AG09309 (cell line): ENCODE results near the gene UGT1A10.
"Not testable (repeated sequence)": the region's sequence is repeated elsewhere in the genome, so short reads cannot be mapped to it uniquely, and the experiment has no call there.

ENCODE experiments used
- DNase-seq: peaks from one replicate; pipeline ENCODE4 v3.0.0-alpha.2; 2010; ENCODE audit warnings: low read depth
- H3K4me3 ChIP-seq: 2 replicates; pipeline ENCODE4 v1.5.1; 2011; ENCODE audit warnings: mild to moderate bottlenecking, low read depth, low read length, moderate library complexity; ENCODE audit not compliant: control insufficient read depth
- CTCF ChIP-seq: IDR thresholded peaks from 2 replicates; pipeline ENCODE4 v1.5.1; 2011; ENCODE audit warnings: mild to moderate bottlenecking, low read depth, low read length, inconsistent platforms; ENCODE audit not compliant: insufficient read depth, control insufficient read depth; ENCODE audit errors: missing control alignments

The UGT1A10 gene

DNA sequence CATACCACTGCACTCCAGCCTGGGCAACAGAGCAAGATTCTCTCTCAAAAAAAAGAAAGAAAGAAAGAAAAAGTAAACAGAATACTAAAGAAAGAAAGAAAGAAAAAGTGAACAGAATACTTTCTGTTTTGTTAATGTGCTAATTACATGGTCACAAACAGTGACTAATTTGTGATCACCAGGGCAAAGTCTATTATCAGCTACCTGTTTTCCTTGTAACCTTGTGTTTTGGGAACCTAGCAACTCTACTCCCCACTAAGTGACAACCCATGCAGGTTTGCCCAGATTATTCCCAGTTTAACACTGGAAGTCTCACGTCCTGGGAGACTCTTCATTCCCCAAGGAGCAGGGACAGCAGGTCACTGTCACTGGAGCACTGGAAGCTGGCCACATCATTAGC lies 18.8 kb downstream of the UGT1A10 start:
- no peak for TF ChIP-seq CTCF
- no peak for DNase-seq
- no peak overlapping the region for H3K4me3 ChIP-seq

DNA sequence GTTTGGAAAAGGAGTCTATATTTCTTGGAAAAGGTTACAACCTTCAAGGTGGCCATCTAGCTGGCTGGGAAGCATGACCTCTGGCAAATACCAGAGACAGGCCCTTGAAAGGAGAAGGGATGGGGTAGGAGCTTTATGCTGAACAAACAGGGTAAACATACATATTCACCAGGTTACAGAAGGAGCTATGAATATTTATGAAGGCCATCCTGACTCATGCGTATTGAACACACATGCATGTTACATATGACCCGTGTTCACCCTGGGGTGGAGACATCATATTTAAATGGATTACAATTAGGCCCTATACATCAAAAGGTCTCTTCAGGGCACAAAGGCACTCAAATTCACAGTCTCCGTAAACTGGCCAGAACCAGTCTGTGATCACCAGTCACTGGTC lies 19.7 kb downstream of the UGT1A10 start:
- DNase-seq, H3K4me3 ChIP-seq: not testable (repeated sequence)

- no peak for TF ChIP-seq CTCF
- H3K4me3 ChIP-seq = no peak overlapping the region
- DNase-seq = no peak
Measured at GRCh38 chr2:233656443-233656842, 20.2 kb downstream of the UGT1A10 start.

DNA sequence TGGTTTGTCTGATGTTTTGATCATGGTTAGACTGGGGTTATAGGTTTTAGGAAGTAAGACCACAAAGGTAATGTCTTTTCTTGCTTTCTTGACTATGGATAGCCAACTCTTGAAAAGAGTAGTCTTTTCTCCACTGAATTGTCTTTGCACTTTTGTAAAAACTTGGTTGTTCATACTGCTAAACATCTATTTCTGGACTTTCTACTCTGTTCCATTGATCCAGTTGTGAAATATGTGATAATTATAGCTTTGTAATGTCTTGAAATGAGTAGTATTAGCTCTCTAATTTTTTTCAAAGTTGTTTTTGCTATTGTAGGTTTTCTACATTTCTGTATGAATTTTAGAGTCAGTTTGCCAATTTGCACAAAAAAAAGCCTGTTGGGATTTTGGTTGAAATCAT lies 22.4 kb downstream of the UGT1A10 start:
- no peak for TF ChIP-seq CTCF
- H3K4me3 ChIP-seq = no peak overlapping the region
- DNase-seq = no peak

- no peak for DNase-seq
- H3K4me3 ChIP-seq = no peak overlapping the region
- TF ChIP-seq CTCF = no peak
Measured at GRCh38 chr2:233663911-233664310, 27.7 kb downstream of the UGT1A10 start.

DNA sequence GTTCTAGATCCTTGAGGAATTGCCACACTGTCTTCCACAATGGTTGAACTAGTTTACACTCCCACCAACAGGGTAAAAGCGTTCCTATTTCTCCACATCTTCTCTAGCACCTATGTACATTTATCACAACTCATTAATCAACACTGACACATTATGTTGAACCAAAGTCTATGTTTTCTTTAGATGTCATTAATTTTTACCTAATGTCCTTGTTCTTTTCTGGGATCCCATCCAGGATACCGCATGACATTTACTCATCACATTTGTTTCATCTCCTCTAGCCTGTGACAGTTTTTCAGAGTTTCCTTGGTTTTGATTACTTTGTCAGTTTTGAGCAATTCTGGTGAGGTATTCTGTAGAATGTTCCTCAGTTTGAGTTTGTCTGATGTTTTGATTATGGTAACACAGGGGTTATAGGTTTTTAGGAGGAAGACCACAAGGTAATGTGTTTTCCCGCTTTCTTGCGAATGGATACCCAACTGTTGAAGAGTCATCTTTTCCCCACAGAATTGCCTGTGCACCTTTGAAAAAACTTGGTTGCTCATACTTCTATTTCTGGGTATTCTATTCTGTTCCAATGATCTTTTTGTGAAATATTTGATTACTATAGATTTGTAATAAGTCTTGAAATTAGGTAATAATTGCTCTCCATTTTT lies 32.5 kb downstream of the UGT1A10 start:
- no peak for TF ChIP-seq CTCF

DNA sequence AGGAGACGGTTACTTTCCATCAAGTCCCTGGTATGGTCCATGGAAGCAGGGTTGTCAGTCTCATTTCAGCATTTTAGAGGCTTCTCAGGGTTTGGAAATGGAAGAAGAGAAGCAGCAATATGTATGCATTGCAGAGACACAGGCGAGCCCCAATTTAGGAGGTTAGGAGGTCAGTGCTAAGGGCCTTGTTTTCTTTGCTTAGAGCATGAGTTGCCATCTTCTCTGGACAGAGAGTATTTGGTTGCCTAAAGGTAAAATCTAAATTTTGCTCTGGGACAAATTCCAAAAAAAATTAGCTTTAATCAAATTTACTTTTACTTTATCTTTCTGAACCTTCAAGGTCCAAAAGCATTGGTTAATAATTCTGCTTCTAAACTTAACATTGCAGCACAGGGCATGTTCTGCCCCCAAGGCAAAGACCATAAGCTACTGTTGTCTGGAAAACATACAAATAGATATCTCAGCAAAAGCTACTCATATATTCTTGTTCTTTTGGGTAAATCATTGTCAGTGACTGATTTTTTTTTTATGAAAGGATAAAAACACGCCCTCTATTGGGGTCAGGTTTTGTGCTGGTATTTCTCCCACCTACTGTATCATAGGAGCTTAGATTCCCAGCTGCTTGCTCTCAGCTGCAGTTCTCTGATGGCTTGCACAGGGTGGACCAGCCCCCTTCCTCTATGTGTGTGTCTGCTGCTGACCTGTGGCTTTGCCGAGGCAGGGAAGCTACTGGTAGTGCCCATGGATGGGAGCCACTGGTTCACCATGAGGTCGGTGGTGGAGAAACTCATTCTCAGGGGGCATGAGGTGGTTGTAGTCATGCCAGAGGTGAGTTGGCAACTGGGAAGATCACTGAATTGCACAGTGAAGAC lies 35.3 kb downstream of the UGT1A10 start, which contains the start of gene UGT1A9:
TSS of gene UGT1A9 (plus strand) at position 609 of the 872 bp plus-strand sequence. CDS start at position 646, 37 bp downstream.
- TF ChIP-seq CTCF = no peak
- no peak for DNase-seq
- no peak within 1 kb of the TSS for H3K4me3 ChIP-seq

More for the DNA sequence above, 32.5 kb downstream of the UGT1A10 start:
- DNase-seq = no peak
- H3K4me3 ChIP-seq = no peak overlapping the region
